ENCODE data around the gene KSR2.

The KSR2 gene

DNA sequence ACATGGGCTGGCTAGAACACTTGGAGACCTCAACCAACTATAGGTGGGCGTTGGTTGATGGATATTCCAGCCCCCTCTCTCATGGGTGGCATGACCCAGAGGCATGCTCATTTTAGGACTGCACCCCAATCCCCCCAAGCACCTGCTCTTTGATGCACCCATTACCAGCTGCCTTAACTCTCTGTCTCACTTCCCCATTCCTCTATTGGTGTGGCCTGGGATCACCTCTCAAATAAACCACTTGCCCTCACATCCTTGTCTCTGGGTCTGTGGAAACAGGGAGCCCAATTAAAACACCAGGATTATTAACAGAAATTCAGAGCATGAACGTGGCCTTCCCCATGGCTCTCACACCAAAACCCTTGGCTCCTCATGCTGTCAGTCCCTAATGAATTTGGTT, 405.1 kb downstream of the KSR2 start:
- no peak for DNase-seq

GRCh38 chr12:117563007-117563406, 405.8 kb downstream of the KSR2 start:
- no peak for DNase-seq

DNA sequence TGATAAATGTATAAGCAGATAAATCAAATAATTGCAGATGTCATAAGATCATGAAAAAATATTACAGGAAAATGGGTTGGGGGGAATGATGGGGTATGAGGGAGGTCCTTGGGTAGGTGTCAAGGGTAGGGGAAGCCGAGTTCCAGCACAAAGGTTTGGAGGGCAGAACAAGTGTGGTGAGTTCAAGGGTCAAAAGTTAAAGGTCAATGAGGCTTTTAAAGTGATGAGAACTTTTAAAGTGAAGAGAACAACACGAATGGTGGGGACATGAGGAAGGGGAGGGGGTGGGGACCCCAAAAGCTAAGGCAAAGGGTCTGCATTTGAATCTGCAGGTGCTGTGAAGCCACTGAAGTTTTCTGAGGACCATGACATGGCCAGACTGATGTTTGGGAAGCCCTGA, 406.8 kb downstream of the KSR2 start:
- no peak for DNase-seq

DNA sequence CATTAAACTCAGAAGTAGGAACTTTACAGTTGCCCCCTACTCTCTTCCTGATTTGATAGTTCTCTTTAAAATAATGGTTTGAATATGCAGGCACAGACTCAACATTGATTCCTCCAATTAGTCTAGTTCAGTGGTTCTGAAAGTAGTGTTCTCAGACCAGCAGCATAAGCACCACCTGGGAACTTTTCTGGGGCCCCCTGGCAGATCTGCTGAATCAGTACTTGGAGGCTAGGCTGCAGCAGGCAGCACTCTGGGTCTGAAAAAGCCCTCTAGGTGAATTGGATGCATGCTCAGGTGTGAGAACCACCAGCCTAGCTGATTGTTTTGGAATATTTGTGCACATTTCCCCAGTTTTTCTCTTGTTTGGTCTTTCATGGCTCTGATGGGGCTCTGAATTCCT, 408.8 kb downstream of the KSR2 start:
- DNase-seq, result no peak

GRCh38 chr12:117555889-117556288, 412.9 kb downstream of the KSR2 start:
- DNase-seq, result no peak

DNA sequence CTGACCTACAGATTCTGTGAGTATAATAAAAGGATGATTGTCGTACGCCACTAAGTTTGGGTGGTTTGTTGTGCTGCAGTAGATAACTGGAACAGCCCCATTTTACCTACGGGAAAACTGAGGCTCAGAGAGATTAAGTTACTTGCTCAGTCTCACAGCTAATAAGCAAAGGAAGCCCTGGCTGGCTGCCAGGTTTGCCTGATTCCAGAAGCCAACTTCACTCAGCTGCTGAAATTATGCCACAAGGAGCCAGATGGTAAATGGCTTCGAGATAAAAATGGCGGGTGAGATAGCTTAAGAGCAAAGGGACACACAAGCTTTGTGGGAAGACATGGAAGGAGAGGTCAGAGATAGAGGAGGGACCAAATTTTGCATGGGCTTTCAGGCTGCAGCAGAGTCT, 415.8 kb downstream of the KSR2 start:
- DNase-seq, result peak in 1 of 2 experiments; percentile 20

DNA sequence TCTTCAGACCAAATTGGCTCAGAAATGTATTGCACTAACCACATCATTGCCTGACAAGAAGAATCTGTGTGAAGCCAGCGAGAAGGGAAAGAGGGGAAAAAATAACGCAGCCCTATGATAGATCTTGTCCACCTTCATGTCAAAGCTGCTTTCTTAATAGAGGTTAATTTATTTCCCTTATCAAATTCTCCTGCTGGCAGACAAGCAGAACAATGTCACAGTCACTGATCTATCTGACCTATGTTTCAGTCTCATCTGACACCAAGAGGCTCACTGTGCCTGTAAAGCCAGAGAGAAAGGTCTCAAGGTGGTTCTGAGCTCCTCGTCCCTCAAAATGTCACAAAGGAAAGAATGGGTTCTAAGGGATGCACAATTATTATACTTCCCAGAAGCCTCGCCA, 417.1 kb downstream of the KSR2 start:
- DNase-seq, result no peak

DNA sequence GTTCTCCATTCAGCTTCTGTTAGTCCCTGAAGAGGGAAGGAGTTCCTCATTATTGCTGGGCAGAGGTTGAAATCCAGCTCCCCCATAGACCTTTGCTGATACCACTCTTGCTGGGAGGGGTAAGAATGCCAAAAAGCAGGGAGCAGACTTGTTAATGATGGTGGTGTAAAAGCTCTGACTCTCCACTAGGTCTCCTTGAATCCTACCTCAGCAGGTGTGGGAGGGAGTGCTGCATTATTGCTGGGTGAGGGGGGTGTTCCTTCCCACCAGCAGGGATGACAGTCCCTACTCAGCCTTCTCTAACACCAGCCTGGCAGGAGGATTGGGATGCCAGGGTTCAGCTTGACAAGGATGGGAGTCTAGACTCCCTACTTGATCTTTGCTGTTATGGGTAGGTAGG, 421.6 kb downstream of the KSR2 start:
- no peak for DNase-seq

DNA sequence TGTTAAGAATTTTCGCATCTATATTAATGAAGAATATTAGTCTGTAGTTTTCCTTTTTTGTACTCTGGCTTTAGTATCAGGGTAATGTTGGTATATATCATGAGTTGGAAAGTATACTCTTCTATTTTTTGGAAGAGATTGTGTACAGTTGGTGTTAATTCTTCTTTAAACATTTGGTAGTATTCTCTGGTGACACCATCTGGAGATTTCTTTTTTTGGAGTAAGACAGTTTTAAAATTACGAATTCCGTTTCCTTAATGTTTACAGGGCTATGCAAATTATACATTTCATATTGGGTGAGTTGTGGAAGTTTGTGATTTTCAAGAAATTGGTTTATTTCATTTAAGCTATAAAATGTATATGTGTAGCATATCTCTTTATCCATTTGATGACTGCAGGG, 423.6 kb downstream of the KSR2 start:
- no peak for DNase-seq

GRCh38 chr12:117540011-117540410, 428.8 kb downstream of the KSR2 start:
- no peak for DNase-seq

- DNase-seq, result no peak
Observed at GRCh38 chr12:117538926-117539325, 429.9 kb downstream of the KSR2 start.

DNA sequence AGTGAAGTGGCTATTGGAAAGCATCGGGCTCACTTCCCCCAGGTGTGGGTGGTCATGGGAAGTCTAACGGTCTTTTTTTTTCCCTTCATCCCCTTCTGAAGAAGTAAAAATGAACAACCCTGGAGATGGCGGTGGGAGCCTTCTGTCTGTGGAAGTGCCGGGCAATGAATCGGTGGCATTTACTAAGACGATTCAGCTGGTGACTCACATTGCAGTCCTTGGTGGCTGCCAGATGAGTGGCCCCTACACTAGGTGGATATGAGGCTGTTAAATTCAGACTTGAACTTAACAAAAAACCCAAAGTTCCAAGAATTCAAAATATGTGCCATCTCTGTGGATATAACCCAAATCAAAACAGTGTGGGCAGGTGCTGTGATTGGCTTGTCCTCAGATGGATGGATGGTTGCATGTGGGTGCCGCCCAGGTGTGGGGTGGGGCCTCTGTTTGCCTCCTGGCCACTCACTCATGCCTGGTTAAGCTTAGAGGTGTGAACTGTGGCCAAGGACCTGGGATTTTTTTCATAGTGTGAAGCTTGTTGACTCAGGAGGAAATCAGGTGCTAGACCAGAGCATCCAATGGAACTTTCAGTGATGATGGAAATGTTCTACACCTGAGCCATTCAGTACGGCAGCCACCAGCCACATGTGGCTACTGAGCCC, 430.6 kb downstream of the KSR2 start:
- DNase-seq, result no peak

- DNase-seq, result no peak
Observed at GRCh38 chr12:117533687-117534086, 435.1 kb downstream of the KSR2 start.

DNA sequence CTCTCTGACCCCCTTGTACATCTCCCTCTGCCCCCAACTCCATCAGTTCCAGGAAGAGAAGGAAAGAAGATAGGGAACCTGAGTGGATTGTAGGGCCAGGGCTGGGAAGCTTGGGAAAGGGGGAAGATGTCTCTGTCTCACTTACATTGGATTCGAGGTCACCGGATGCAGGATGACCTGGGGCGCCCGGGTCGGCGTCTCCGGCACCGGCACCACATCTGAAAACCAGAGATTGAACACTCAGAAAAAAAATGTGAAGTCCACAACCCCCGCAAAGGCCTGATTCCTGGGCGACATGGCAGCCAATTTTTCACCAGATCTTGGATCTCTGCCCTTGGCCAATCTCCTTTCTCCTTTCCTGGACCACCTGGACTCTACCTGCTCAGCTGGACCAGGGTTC, 438.0 kb downstream of the KSR2 start:
- DNase-seq, result no peak

GRCh38 chr12:117528538-117528937, 440.3 kb downstream of the KSR2 start:
- DNase-seq, result no peak

DNA sequence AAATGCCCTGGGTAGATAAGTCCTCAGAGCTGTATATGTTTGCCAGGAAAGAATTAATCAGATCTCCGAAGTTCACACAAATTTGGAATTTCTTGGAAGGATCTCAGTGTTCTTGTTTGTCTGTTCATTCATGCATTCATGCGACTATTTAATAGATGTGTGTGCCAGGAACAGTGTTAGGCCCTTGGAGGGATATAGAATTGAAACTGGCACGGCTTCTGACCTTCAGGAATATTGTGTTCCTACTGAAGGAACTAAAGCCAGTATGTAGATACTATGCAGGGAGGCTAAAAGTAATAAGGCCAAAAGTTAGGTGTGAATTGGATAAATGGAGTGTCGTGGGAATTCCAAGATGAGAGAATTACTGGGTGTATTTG, 441.3 kb downstream of the KSR2 start:
- peak in 1 of 2 experiments; percentile 5 for DNase-seq

DNA sequence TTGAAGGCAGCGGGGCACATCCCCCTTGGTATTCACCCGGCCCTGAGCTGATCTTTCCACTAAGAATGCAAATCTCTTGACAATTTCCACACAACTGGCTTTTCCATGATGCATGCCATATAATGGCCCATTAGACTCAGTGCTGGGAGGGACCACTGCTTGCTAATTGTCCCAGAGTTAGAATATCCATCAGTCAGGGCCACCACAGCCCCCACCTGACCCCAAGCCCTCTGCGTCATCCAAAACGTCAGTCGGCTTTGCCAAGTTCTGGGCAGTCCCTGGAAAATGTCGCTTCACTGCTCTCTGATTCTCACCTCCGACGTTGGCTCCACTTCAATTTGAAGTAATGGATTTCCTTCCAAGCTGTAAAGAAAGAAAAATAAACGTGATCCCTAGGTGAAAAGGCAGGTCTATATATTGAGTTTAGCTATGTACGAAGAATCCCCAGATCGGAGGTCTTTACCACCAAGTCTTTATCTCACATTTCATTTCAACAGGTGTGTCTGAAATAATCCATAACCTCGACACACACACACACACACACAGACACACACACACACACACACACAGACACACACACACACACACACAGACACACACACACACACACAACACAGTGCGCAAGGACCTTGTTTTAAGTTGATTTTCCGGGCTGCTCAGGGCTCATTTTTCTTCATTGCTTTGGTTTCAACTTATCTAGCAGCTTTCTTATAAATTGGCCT, 441.9 kb downstream of the KSR2 start:
- DNase-seq, result no peak

DNA sequence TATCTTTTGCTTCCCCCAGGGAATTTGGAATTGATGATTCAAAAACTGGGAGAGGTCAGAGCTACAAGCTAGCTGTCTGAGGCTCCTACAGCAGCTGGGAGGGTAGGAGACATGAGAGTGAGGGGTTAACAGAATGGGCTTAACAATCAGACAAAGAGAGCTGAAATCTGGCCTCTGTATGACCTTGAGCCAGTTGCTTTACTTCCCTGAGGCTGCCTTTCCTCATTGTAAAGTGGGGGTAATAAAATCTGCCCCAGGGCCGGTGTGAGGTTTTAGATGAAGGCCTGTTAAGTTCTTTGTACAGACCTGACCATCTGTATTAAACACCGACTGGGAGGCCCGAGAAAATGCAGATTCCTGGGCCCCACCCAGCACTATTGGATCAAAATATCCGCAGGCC, 443.0 kb downstream of the KSR2 start:
- no peak for DNase-seq

DNA sequence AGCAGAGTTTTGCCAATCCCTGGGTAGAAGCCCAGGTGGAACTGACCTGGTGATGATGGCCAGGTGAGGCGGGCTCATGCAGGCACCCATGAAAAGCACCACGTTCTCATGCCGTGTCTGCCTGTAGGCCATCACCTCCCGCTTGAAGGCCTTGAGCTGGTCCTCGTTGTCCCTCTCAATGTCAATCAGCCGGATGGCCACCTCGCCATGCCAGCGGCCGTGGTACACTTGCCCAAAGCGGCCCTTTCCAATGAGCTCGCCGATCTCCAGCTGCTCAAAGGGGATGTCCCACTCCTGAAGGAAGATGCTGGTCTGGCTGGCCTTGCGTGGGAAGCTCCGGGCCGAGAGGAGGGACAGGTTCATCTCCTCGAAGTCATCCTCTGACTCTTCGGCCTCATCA, 444.0 kb downstream of the KSR2 start:
- DNase-seq, result no peak

- DNase-seq, result no peak
Observed at GRCh38 chr12:117523971-117524370, 444.8 kb downstream of the KSR2 start.

DNA sequence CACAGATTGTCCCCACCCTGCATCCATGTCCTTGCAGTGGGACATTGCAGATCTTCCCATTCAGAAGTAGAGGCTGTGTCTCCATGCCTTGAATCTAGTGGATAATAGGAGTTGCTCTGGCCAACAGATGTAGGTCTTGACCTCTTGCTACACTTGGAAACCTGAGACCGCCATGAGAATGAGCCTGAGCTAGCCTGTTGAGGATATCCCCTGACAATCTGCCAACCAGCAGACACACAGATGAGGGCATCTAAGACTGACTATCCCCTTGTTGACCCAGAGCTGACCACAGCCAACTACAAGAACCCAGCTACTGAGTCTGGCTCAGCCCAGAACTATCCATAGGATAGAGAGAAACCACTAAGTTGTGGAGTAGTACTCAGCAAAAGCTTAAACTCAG, 446.2 kb downstream of the KSR2 start:
- DNase-seq, result no peak

GRCh38 chr12:117521867-117522266, 446.9 kb downstream of the KSR2 start:
- DNase-seq, result no peak

DNA sequence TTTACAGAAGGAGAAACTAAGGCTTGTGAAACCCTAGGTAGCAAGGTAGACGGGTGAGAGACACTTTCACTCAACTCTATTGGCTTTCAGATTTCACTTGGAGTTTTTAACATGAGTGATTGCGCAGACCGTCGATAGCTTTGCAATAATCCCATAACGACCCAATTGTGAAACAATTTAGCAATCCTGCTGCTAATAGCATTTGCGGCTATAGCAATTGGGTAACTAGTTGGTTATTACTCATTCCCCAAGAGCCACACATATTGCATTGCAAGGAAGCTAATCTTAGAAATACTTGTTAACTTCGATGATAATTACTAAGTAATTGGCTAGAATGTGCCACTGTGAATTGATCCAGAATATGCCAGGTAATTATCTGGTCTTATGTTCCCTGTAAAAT, 447.4 kb downstream of the KSR2 start:
- DNase-seq, result no peak

GRCh38 chr12:117518594-117519270, 450.1 kb downstream of the KSR2 start:
- no peak for DNase-seq

All from NCI-H446 (cell line).